Mucosa of rectum (tissue), 2 donors: ENCODE measurements around the gene STX4.

Experiments used
- H3K27ac ChIP-seq, 2 donors: one replicate each; pipeline ENCODE4 v1.7.0; 2013; ENCODE audit warnings: inconsistent platforms in 2 of 2, low read depth in 2 of 2, low read length in 2 of 2
- H3K27me3 ChIP-seq, 2 donors: one replicate each; pipeline ENCODE4 v1.7.0; 2013; ENCODE audit warnings: low read length in 2 of 2; ENCODE audit not compliant: control insufficient read depth in 2 of 2, insufficient read depth in 2 of 2
- H3K36me3 ChIP-seq, 2 donors: one replicate each; pipeline ENCODE4 v1.7.0; 2013; ENCODE audit warnings: low read length in 2 of 2; ENCODE audit not compliant: control insufficient read depth in 2 of 2, insufficient read depth in 2 of 2
- H3K4me1 ChIP-seq, 2 donors: one replicate each; pipeline ENCODE4 v1.7.0; 2013; ENCODE audit warnings: low read length in 2 of 2, mild to moderate bottlenecking in 1 of 2; ENCODE audit not compliant: control insufficient read depth in 2 of 2, insufficient read depth in 2 of 2
- H3K4me3 ChIP-seq, 2 donors: one replicate each; pipeline ENCODE4 v1.7.0; 2013; ENCODE audit warnings: low read length in 2 of 2
- H3K9ac ChIP-seq, 2 donors: one replicate each; pipeline ENCODE4 v1.7.0; 2013; ENCODE audit warnings: low read length in 2 of 2, low read depth in 1 of 2, mild to moderate bottlenecking in 1 of 2
- H3K9me3 ChIP-seq, 2 donors: one replicate each; pipeline ENCODE4 v1.7.0; 2013; ENCODE audit warnings: low read length in 2 of 2; ENCODE audit not compliant: control insufficient read depth in 2 of 2
- donor health status: healthy.
- donor health status: Normal muscosa, but diverticular disease.

Gene STX4

DNA sequence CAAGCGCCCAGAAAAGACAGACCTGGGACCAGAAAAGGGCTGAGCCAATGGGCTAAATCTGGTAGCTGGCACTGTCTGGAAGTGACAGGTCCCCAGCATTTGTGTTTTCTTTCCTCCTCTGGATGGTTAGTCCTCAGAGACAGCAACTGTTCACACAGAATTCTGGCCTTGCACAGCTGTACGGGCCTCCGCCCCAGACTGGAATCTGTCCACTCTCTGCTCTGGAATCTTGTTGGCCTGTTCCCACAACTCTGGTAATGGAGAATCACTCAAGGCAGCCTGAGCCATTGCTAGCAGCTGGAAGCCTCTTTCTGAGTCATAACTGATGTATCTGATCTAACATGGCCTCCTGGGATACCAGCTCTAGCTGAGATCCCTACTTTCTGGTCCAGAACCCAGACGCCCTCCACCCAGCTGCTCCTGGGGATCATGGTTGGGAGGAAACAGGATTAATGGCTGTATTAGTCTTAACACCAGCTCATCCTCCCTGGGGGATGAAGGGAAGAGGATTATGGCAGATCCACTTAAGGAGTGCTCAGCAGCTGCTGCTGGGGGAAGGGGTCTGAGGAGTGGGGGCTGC lies 31.6 kb downstream of the STX4 start:
- no peak overlapping the region for H3K9ac ChIP-seq
- peaks cover 2 to 4% of the 10 kb centered on the region in 2 donors for H3K4me1 ChIP-seq
- peaks cover 13 to 20% of the 10 kb centered on the region in 2 donors for H3K36me3 ChIP-seq
- no peaks in the 10 kb centered on the region for H3K27me3 ChIP-seq
- no peak overlapping the region for H3K4me3 ChIP-seq
- peak overlapping the region; percentile 27 to 43 for H3K27ac ChIP-seq
- H3K9me3 ChIP-seq: no peaks in the 10 kb centered on the region

DNA sequence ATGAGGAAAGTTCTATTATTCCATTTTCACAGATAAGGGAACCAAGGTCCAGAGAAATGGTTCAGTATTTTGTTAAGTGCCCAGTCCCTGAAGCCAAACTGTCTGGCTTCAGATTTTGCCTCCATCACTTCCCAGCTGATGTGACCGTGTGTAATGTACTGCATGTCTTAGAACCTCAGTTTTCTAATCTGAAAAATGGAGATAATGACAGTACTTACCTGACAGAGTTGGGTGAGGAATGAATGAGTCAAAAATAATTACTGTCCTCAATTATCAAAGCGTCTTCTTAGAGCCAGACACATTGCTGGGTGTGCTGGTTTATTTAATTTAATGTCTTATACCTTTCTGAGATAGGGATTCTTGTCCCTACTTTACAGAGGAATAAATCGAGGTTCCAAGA lies 34.0 kb downstream of the STX4 start:
- Histone ChIP-seq H3K4me3 (no peak overlapping the region), H3K9ac (no peak overlapping the region), H3K27me3 (no peaks in the 10 kb centered on the region), H3K4me1 (peaks cover 10 to 12% of the 10 kb centered on the region in 2 donors), H3K9me3 (no peaks in the 10 kb centered on the region), H3K27ac (no peak overlapping the region), H3K36me3 (peaks cover 4 to 5% of the 10 kb centered on the region in 2 donors)

DNA sequence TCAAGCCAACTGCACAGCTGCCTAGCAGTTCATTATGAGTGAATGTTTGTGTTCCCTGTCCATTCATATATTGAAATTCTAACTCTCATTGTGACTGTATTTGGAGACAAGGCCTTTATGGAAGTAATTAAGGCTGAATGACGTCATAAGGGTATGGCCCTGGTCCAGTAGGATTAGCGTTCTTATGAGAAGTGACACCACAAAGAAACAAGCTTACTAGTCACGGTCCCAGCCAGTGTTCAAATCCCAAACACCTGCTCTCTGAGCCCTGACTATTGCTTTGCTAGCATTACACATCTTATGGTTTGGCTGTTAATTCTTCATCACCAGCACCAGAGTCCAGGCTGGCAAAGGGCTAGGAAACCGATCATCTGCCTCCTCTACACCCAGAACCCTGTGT lies 38.5 kb downstream of the STX4 start:
- Histone ChIP-seq H3K4me1 (peaks cover 22% of the 10 kb centered on the region in 2 donors), H3K27ac (no peak overlapping the region), H3K9ac (peak overlapping the region in 1 of 2 donors; percentile 72), H3K36me3 (peaks cover 8 to 11% of the 10 kb centered on the region in 2 donors), H3K9me3 (no peaks in the 10 kb centered on the region), H3K4me3 (peak overlapping the region; percentile 83 to 88), H3K27me3 (no peaks in the 10 kb centered on the region)

DNA sequence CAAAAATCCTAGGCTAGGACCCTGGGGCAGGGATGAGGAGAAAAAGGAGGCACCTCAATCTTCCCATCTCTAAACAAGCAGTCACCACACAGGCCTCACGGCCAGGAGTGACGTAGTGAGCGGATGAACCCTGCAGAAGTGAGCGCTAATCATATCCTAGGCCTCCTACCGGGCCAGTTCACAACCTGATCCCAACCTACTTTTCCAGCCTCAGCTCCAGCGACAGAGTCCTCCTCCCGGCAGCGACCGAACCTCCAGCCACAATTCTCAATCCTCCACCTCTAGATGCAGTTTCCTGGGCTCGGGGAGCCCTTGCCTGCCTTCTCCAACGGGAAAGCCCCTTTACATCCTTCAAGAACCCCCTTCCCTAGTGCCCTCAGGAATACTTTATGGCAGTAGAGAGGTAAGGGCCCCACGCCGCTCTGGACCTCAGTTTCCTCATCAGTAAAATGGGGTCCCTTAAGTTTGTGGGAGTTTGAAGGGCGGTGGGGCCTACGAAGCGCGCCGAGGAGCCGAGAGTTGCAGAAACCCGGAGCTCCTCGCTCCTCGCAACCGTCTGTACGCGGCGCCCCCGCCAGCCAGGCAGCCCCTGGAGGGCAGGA lies 39.3 kb downstream of the STX4 start:
- Histone ChIP-seq H3K36me3 (peaks cover 15 to 18% of the 10 kb centered on the region in 2 donors), H3K27ac (peak overlapping the region; percentile 81 to 91), H3K4me3 (peak overlapping the region; percentile 83 to 88), H3K9ac (peak overlapping the region; percentile 69 to 72), H3K27me3 (no peaks in the 10 kb centered on the region), H3K9me3 (no peaks in the 10 kb centered on the region), H3K4me1 (peaks cover 22% of the 10 kb centered on the region in 2 donors)

DNA sequence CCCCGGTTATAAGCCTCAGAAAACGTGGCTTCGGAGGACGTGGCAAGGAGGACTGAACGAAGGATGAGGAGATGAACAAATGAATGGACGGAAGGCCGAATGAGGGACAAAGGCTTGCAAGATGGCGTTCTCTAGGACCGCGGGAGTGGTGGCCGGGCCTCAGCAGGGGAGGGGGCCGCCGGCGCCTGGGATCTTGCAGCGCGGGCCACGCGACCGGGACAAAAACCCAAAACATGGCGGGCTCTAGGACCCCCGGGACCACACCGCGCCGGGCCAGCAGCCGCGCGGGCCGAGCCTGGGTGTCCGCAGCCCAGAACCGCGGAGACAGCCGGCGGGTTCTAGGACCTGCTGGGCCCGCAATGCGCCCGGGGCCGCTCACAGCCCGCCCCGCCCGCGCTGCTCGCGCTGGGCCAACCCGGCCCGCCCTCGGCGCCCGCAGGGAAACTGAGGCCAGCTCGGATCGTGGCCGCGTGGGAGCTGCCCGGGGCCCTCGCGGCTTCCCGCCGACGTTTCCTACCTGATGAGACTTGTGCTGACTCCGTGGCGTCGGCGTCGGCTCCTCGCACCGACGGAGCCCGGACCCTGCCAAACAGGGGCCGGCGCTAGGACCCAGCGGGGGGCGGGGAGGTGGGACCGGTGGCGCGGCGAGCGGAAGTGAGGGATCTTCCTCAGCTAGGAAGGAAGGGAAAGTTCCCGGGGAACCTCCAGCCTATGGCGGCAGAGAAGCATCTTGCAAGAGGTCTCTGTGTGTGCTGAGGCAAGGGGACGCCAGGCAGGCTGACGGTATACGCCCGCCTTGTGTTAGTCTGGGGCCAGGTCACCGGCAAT lies 40.0 kb downstream of the STX4 start:
- H3K4me1 ChIP-seq: peaks cover 22% of the 10 kb centered on the region in 2 donors
- peak overlapping the region; percentile 81 to 91 for H3K27ac ChIP-seq
- H3K27me3 ChIP-seq: no peaks in the 10 kb centered on the region
- H3K9me3 ChIP-seq: no peaks in the 10 kb centered on the region
- H3K36me3 ChIP-seq: peaks cover 22 to 25% of the 10 kb centered on the region in 2 donors
- H3K4me3 ChIP-seq: peak overlapping the region; percentile 83 to 88
- H3K9ac ChIP-seq: peak overlapping the region; percentile 69 to 72

- Histone ChIP-seq H3K36me3 (peaks cover 28 to 34% of the 10 kb centered on the region in 2 donors), H3K9me3 (no peaks in the 10 kb centered on the region), H3K27ac (peak within 1 kb of the TSS; percentile 81 to 91), H3K27me3 (no peaks in the 10 kb centered on the region), H3K9ac (peak within 1 kb of the TSS; percentile 91), H3K4me1 (peaks cover 22% of the 10 kb centered on the region in 2 donors), H3K4me3 (peak within 1 kb of the TSS; percentile 83 to 88)
These were observed 40.8 kb downstream of the STX4 start, which contains the start of the genes ZNF646 and ZNF668 for GRCh38 chr16:31073970-31074813. ZNF646 (plus strand) TSS chr16:31074422; CDS start chr16:31076325, 1,903 bp downstream. ZNF668 (minus strand) TSS chr16:31074240; CDS start chr16:31064459, 9,781 bp downstream.

- peak overlapping the region; percentile 81 to 91 for H3K27ac ChIP-seq
- H3K4me1 ChIP-seq: peaks cover 22% of the 10 kb centered on the region in 2 donors
- H3K36me3 ChIP-seq: peaks cover 34 to 40% of the 10 kb centered on the region in 2 donors
- peak overlapping the region; percentile 91 for H3K9ac ChIP-seq
- H3K9me3 ChIP-seq: no peaks in the 10 kb centered on the region
- H3K4me3 ChIP-seq: peak overlapping the region; percentile 83 to 88
- H3K27me3 ChIP-seq: no peaks in the 10 kb centered on the region
These were observed 41.4 kb downstream of the STX4 start for GRCh38 chr16:31074814-31075183.

DNA sequence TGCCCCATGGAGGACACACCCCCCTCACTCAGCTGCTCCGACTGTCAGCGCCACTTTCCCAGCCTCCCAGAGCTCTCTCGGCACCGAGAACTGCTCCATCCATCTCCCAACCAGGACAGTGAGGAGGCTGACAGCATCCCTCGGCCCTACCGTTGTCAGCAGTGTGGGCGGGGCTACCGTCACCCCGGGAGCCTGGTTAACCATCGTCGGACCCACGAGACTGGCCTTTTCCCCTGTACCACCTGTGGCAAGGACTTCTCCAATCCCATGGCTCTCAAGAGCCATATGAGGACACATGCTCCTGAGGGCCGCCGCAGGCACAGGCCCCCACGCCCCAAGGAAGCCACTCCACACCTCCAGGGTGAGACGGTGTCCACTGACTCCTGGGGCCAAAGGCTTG lies 43.0 kb downstream of the STX4 start:
- H3K4me3 ChIP-seq: no peak overlapping the region
- H3K27ac ChIP-seq: no peak overlapping the region
- H3K9me3 ChIP-seq: no peaks in the 10 kb centered on the region
- peaks cover 46 to 55% of the 10 kb centered on the region in 2 donors for H3K36me3 ChIP-seq
- H3K9ac ChIP-seq: no peak overlapping the region
- H3K27me3 ChIP-seq: no peaks in the 10 kb centered on the region
- H3K4me1 ChIP-seq: peaks cover 22% of the 10 kb centered on the region in 2 donors

DNA sequence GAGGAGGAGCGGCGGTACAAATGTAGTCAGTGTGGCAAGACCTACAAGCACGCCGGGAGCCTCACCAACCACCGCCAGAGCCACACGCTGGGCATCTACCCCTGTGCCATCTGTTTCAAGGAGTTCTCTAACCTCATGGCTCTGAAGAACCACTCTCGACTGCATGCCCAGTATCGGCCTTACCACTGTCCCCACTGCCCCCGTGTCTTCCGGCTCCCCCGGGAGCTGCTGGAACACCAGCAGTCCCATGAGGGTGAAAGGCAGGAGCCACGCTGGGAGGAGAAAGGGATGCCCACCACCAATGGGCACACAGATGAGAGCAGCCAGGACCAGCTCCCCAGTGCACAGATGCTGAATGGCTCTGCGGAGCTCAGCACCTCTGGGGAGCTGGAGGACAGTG lies 43.7 kb downstream of the STX4 start:
- Histone ChIP-seq H3K27me3 (no peaks in the 10 kb centered on the region), H3K4me3 (no peak overlapping the region), H3K9ac (no peak overlapping the region), H3K36me3 (peaks cover 47 to 55% of the 10 kb centered on the region in 2 donors), H3K9me3 (no peaks in the 10 kb centered on the region), H3K27ac (no peak overlapping the region), H3K4me1 (peaks cover 17 to 18% of the 10 kb centered on the region in 2 donors)
